IMR-90 (cell line): ENCODE measurements around the gene DCDC2.

Source experiments
- BHLHE40 ChIP-seq: fragments of 150-350 bp; IDR thresholded peaks from 2 replicates; pipeline ENCODE4 v1.6.1; 2016; ENCODE audit warnings: mild to moderate bottlenecking, low read depth, low read length
- CTCF ChIP-seq: conservative IDR thresholded peaks from 2 replicates; pipeline ENCODE4 v1.5.1; 2012; ENCODE audit warnings: mild to moderate bottlenecking, low read depth, low read length, improper control_type of control experiment
- POLR2A ChIP-seq: IDR thresholded peaks from 2 replicates; pipeline ENCODE4 v1.6.1; 2012; ENCODE audit warnings: mild to moderate bottlenecking, low read depth, low read length
- RAD21 ChIP-seq: IDR thresholded peaks from 2 replicates; pipeline ENCODE4 v1.6.1; 2012; ENCODE audit warnings: low read length, improper control_type of control experiment

- TF ChIP-seq CTCF (no peak), POLR2A (no peak), RAD21 (no peak), BHLHE40 (no peak)
Observed at GRCh38 chr6:24374612-24375011, 16.8 kb upstream of the DCDC2 start.
